ENCODE data around the gene VPS33A.

- TF ChIP-seq CTCF (IDR thresholded peaks at IDR 0.05; ENCODE audit: extremely low read depth in 1 of 2, insufficient read depth in 1 of 2, low read depth in 1 of 2, low read length in 2 of 2) = no peak
- no peak for TF ChIP-seq POLR2AphosphoS5 (IDR thresholded peaks at IDR 0.05; ENCODE audit: insufficient read depth, low read depth, low read length)
- TF ChIP-seq POLR2A (IDR thresholded peaks at IDR 0.05; ENCODE audit: low read depth, low read length) = no peak
- TF ChIP-seq, protein P1, sequence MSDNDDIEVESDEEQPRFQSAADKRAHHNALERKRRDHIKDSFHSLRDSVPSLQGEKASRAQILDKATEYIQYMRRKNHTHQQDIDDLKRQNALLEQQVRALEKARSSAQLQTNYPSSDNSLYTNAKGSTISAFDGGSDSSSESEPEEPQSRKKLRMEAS (IDR thresholded peaks at IDR 0.05; ENCODE audit: insufficient read depth, insufficient read length) = no peak
- no peak for TF ChIP-seq MYC (IDR thresholded peaks at IDR 0.05; ENCODE audit: low read depth, low read length)
Observed at GRCh38 chr12:122206976-122207375, 59.3 kb downstream of the VPS33A start.
